Fibroblast of skin of left biceps (primary cell): ENCODE data around the gene SLC4A5.
A peak's percentile ranks its signal among the peaks of the same experiment; 100 is the strongest.
"Not testable (repeated sequence)": the region's sequence is repeated elsewhere in the genome, so short reads cannot be mapped to it uniquely, and the experiment has no call there.

Experiments
- DNase-seq, 2 experiments: peaks; one replicate each; pipeline ENCODE4 v3.0.0-alpha.2; 2013; ENCODE audit warnings: low read depth in 2 of 2

Gene SLC4A5

GRCh38 chr2:74232426-74232825 lies 110.8 kb downstream of the SLC4A5 start:
- DNase-seq, result no peak

GRCh38 chr2:74229865-74230264 lies 113.4 kb downstream of the SLC4A5 start:
- DNase-seq, result not testable (repeated sequence)

- DNase-seq, result no peak
These were observed 114.4 kb downstream of the SLC4A5 start for GRCh38 chr2:74228772-74229171.

DNA sequence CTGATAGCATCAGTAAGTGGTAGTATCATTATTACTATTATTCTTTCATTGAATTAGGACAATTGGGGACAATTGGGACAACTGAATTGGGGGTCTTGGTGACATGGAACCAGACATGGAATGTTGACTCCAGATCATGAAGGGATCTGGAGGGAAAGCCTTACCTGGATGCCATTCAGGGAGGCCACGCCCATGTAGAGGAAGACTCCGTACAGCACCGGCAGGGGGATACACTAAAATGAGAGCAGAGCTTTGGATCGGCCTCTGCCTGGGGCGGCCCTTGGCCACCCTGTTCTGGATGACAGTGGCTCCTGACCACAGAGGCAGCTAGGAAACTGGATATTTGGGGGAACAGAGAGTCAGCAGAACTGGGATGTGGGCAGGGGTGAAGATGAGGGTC lies 115.6 kb downstream of the SLC4A5 start:
- no peak for DNase-seq

GRCh38 chr2:74226648-74227213 lies 116.5 kb downstream of the SLC4A5 start:
- no peak for DNase-seq

GRCh38 chr2:74225698-74226459 lies 117.3 kb downstream of the SLC4A5 start:
- DNase-seq, result no peak

DNA sequence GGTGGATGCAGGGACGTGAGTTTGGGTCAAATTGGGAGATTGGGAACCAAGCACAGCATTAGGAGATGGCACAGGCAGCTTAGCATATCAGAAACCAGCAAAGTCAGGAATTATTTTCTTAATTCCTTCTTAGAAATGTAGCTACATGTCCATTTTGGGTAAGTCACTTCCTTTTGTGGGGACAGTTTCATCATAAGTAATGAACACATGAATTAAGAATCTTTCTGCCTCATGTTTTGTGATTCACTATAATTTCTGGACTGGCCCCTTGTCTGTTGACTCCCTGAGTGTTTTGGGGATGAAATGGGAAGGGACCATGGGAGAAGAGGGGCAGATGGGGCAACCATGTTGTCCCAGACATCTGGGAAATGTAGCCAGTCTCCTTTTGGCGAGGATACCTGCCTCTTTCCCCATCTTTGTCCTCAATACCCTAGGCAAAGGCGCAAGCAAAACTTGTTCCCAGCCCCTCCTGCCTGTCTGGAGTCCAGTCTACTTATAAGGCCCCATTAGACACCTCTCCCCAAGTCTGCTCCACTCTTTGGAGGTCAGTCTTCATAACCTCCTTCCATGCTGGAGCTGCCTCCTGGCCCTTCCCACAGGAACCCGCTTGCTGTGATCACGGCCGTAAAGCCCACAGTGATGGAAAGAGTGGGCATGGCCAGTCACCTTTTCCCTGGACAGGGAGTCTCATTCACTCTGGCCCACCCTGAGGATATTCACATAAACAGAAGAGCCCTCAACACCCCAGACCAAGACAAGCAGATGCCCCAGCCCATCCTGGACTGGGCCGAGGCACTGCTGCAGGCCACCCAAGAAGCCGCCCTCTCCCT lies 119.1 kb downstream of the SLC4A5 start:
- DNase-seq, result no peak

DNA sequence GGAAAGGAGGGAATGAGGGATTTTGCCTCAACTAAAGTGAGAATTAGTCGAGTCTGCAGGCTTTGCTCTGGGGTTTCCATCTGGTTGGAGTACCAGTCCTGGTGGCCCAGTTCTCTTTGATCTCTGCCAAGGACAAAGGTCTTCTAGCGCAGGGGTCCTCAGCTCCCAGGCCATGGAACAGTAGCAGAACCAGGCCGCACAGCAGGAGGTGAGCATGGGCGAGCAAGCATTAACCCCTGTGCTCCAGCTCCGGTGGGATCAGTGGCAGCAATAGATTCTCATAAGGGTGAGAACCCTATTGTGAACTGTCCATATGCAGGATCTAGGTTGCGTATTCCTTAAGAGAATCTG lies 120.9 kb downstream of the SLC4A5 start:
- no peak for DNase-seq

DNA sequence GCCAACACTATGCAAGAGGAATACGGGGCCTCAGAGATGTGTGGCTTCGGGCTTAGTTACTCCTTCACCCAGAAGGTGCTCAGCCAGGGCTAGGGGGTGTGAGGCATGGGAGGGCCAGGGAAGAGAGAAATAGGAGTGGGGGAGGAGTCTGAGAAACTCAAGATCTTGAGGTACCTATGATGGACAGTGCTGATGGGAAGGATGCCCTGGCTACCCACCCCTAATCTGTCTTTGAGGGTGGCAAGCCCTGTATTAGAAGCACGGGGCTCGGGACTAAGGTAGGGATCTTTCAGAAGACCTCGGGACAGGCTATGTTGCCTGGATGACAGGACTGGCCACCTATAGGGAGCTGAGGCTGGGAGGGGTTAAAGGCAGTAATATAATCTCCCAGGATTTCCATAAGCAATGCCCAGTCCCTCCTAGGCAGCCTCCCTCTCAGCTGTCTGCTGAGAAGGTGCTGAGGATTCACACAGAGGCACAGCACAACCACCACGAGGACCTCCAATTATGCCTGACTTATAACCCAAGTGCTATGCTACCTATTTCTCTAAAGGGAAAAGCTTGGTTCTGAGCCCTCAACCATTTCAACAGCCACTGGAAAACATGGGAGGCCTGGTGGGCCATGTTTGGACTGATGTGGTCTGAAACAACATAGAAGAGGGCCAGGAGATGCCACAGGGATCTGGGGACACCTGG lies 121.5 kb downstream of the SLC4A5 start:
- DNase-seq, result no peak

DNA sequence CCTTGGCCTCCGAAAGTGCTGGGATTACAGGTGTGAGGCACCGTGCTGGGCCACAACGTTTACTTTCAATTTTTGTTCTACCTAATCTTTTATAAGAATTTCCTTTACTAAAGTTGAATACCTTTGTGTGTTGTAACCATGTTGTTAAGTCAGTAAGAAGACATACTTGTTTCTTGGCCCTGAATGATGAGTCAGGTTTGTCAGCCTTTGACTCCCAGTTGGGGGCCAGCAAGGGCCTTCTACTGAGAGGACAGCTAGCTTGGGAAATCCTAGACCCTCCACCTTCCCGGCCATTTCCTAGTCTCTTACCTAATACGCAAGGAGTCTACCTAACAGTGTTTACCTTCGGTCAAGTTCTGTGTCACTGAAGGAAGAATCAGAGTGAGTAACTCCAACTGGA lies 122.1 kb downstream of the SLC4A5 start:
- no peak for DNase-seq

- no peak for DNase-seq
These were observed 123.2 kb downstream of the SLC4A5 start for GRCh38 chr2:74219846-74220486.

- DNase-seq, result no peak
These were observed 126.6 kb downstream of the SLC4A5 start for GRCh38 chr2:74216642-74217041.

DNA sequence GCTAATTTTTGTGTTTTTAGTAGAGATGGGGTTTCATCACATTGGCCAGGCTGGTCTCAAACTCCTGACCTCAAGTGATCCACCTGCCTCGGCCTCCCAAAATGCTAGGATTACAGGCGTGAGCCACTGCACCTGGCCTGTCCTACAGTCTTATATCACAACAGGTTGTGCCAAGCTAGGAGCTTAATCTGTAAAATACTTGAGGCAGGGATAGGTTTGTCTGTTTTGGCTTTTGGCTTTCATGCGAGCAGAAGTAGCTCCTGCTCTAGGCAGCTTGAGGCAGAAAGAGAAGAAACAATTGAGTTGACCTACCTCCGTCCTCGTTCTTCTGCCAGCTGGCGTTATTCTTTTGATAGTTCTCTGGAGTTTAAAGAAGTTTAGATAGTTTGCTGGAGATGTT lies 127.4 kb downstream of the SLC4A5 start:
- DNase-seq, result not testable (repeated sequence)

DNA sequence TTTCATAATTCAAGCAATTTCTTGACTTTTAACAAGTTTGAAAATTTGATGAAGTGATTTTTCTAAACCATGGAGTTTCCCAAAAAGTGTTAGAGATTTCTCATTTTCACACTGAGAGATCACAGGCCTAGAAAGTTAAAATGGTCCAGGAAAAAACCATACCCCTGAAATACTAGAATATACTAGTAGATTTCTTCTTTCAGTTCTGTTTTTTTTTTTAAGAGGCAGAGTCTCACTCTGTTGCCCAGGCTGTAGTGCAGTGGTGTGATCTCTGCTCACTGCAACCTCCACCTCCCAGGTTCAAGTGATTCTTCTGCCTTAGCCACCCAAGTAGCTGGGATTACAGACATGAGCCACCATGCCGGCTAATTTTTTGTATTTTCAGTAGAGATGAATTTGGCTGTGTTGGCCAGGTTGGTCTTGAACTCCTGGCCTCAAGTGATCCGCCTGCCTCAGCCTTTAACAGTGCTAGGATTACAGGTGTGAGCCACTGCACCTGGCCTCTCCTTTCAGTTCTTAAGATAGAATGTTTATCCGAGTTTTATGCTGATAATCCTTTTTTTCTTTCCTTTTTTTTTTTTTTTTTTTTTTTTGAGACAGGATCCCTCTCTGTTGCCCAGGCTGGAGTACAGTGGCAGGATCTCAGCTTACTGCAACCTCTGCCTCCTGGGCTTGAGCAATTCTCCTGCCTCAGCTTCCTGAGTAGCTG lies 130.4 kb downstream of the SLC4A5 start:
- DNase-seq, result no peak

DNA sequence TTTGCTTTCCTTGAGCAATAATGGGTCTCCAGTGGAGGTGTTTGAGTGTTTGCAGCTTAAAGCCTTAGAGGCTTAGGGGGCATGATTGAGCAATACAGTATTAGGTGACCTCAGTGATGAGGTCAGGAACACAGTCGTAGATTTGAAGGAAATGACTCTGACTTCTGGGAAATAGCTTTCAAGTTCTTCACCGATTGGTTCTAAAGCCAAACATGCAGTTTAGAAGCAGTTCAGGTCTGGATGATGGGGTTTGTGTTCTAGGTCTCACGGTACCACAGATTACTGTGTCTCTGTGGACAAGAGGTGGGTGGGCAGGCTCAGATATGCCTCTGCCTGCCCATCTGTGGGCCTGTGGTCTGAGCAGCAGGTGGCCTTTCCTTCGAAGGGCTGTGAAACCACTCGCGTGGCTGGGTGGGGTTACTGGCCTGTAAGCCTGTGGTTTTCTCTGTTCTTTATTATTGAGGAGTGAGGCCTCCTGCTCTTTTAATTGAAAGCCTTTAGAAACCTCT lies 137.0 kb downstream of the SLC4A5 start:
- no peak for DNase-seq

GRCh38 chr2:74205596-74205995 lies 137.6 kb downstream of the SLC4A5 start:
- DNase-seq, result no peak

DNA sequence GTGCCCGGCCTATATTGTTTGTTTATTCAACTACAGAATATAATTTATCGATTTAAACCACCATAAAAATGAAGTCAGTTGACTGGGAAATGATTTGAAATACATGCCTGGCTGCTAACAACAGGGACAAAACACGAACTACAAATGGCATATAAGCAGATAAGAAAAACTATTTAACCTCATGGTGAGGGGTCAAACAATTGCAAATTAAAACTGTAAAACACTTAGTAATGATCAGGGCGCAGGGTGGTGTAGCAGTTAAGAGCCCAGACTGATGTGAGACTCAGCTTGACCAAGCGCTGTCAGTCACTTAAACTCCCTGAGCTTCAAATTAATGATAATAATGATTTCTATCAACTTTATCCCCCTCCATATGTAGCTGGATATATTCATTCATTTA lies 138.1 kb downstream of the SLC4A5 start:
- no peak for DNase-seq

GRCh38 chr2:74204436-74204835 lies 138.8 kb downstream of the SLC4A5 start:
- no peak for DNase-seq

GRCh38 chr2:74201596-74201995 lies 141.6 kb downstream of the SLC4A5 start:
- DNase-seq, result peak in 1 of 2 experiments; percentile 34

DNA sequence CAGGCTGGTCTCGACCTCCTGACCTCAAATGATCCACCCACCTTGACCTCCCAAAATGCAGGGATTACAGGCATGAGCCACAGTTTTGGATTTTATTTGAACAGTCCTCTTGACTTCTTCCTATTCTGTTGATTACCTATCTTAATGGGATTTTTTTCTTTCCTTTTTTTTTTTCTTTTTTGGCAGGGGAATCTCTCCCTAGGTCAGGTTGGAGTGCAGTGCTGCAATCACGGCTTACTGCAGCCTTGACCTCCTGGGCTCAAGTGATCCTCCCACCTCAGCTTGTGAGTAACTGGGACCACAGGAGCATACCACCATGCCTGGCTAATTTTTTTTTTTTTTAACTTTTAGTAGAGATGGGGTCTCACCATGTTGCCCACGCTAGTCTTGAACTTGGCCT lies 142.0 kb downstream of the SLC4A5 start:
- no peak for DNase-seq

GRCh38 chr2:74199871-74200305 lies 143.3 kb downstream of the SLC4A5 start:
- DNase-seq, result no peak
